BJ (cell line): ENCODE results near the gene ERCC5. TPM values are rescaled to one million over a fixed set of nuclear protein-coding genes. Genes with fewer than 3 reads are reported as not detected.

Experiments
- CTCF ChIA-PET: fragments of 350-600 bp; formaldehyde crosslinking; extraction: SDS; loops from one replicate; lab custom pipeline; 2021; ENCODE audit warnings: antibody characterized with exemption, inconsistent platforms; lab: Yijun Ruan, JAX
- POLR2A ChIA-PET: fragments of 300-600 bp; sonication (Branson Sonifier 250); formaldehyde crosslinking; extraction: SDS; loops from one replicate; lab custom pipeline; 2021; ENCODE audit warnings: antibody characterized with exemption; lab: Charles Lee
- DNase-seq: peaks from one replicate; pipeline ENCODE4 v3.0.0-alpha.2; 2011; ENCODE audit warnings: low read depth
- H3K27me3 ChIP-seq: 2 replicates; pipeline ENCODE4 v1.6.0; 2011; ENCODE audit warnings: low read length; ENCODE audit not compliant: control insufficient read depth, insufficient read depth
- H3K36me3 ChIP-seq: 2 replicates; pipeline ENCODE4 v1.5.1; 2011; ENCODE audit warnings: low read length; ENCODE audit not compliant: control insufficient read depth, insufficient read depth
- H3K4me3 ChIP-seq: 2 replicates; pipeline ENCODE4 v1.5.1; 2011; ENCODE audit warnings: low read depth, mild to moderate bottlenecking, control low read depth, low read length
- CTCF ChIP-seq: IDR thresholded peaks from 2 replicates; pipeline ENCODE4 v1.5.1; 2011; ENCODE audit warnings: low read depth, mild to moderate bottlenecking, control low read depth, inconsistent platforms, low read length, moderate library complexity; ENCODE audit not compliant: insufficient read depth
- polyA minus RNA-seq: library from RNA; depleted of rRNA, polyadenylated mRNA; stranded (reverse); fragments of >200 nt; gene quantifications from 2 replicates; pipeline ENCODE4 v1.2.3, GENCODE V29; 2011; rRNA and poly(A)+ RNA removed
- polyA plus RNA-seq: library from polyadenylated mRNA; depleted of rRNA; stranded (reverse); fragments of >200 nt; gene quantifications from 2 replicates; pipeline ENCODE4 v1.2.3, GENCODE V29; 2011; rRNA removed

ERCC5 gene
- 21.7 and 35.1 TPM in 2 replicates for polyA plus RNA-seq
- 15.5 and 23.6 TPM in 2 replicates for polyA minus RNA-seq

GRCh38 chr13:102845630-102846260 lies at the start of gene ERCC5:
TSS of gene ERCC5 (plus strand) at chr13:102846032. CDS start at chr13:102846267, 235 bp downstream.
- DNase-seq: peak; percentile 76
- ChIA-PET CTCF (interaction anchor here (0.7 to 4.9 kb wide), 12 partner anchors 14 to 265 kb away, joined by 3 to 42 read pairs (median 4); no protein-coding TSS in a partner anchor), POLR2A (interaction anchor here (0.6 kb wide), 1 partner anchor 20 kb away, joined by 3 read pairs; no protein-coding TSS in a partner anchor)
- H3K27me3 ChIP-seq: no peaks in the 10 kb centered on the region
- H3K36me3 ChIP-seq: no peaks in the 10 kb centered on the region; the same call in 1 of the 2 replicates
- TF ChIP-seq CTCF: no peak
- H3K4me3 ChIP-seq: peak within 1 kb of the TSS; percentile 98

- ChIA-PET POLR2A (no interaction called here), CTCF (interaction anchor here (1.0 to 4.0 kb wide), 6 partner anchors 10 to 217 kb away, joined by 4 to 11 read pairs (median 5); no protein-coding TSS in a partner anchor)
- Histone ChIP-seq H3K4me3 (peak within 1 kb of the TSS; percentile 96), H3K36me3 (no peaks in the 10 kb centered on the region), H3K27me3 (no peaks in the 10 kb centered on the region)
- DNase-seq: peak; percentile 55
- no peak for TF ChIP-seq CTCF
These were observed 47.0 kb upstream of the ERCC5 start, which contains the start of the genes BIVM and POGLUT2 for GRCh38 chr13:102798581-102799425. TSS of gene BIVM (plus strand) at chr13:102799119. CDS start at chr13:102807268, 8,149 bp downstream. TSS of gene POGLUT2 (minus strand) at chr13:102798976. CDS start at chr13:102798670, 306 bp downstream.

- no peaks in the 10 kb centered on the region for H3K27me3 ChIP-seq
- no peaks in the 10 kb centered on the region for H3K36me3 ChIP-seq
- ChIA-PET POLR2A (no interaction called here), CTCF (interaction anchor here (0.7 to 4.0 kb wide), 17 partner anchors 10 to 218 kb away, joined by 3 to 11 read pairs (median 4); partner anchors contain the start of gene ERCC5)
- no peak for DNase-seq
- H3K4me3 ChIP-seq: peak overlapping the region; percentile 96
- TF ChIP-seq CTCF: no peak
These were observed 46.2 kb upstream of the ERCC5 start for GRCh38 chr13:102799426-102800144.

- ChIA-PET POLR2A (interaction anchor here (0.6 kb wide), 1 partner anchor 45 kb away, joined by 3 read pairs; no protein-coding TSS in a partner anchor), CTCF (interaction anchor here (0.5 to 4.0 kb wide), 23 partner anchors 10 to 219 kb away, joined by 3 to 11 read pairs (median 3); partner anchors contain the start of gene ERCC5)
- H3K36me3 ChIP-seq: no peaks in the 10 kb centered on the region
- TF ChIP-seq CTCF: peak; percentile 81
- H3K27me3 ChIP-seq: no peaks in the 10 kb centered on the region
- peak overlapping the region; percentile 96 for H3K4me3 ChIP-seq
- no peak for DNase-seq
These were observed 45.4 kb upstream of the ERCC5 start for GRCh38 chr13:102800145-102801041.
